HCT116 (cell line): Measurements from ENCODE around the gene TIMM44. TPM values are rescaled to one million over a fixed set of nuclear protein-coding genes. Genes with fewer than 3 reads are reported as not detected.

Experiments used
- ATAC-seq: fragments of 200-7000 bp; cut with Tn5 transposase; 2 replicates; pipeline ENCODE4 v1.9.1; 2020; ENCODE audit warnings: mild to moderate bottlenecking, moderate library complexity
- BruUV-seq: library from RNA; stranded (reverse); fragments of 400-500 nt; replicated peaks from 2 replicates; lab custom pipeline; 2021; lab: Mats Ljungman, UMichigan
- CTCF ChIA-PET: fragments of 300-600 bp; sonication (Branson Sonifier 250); formaldehyde crosslinking; loops from one replicate; lab custom pipeline; 2021; ENCODE audit warnings: antibody characterized with exemption; lab: Charles Lee
- POLR2A ChIA-PET: fragments of 300-600, 350-600 bp; sonication (Branson Sonifier 250); formaldehyde crosslinking; loops from one replicate; lab custom pipeline; 2021; ENCODE audit warnings: antibody characterized with exemption; lab: Charles Lee
- RAD21 ChIA-PET, 2 experiments: fragments of 300-600 bp; sonication (Branson Sonifier 250); formaldehyde crosslinking; loops; one replicate each; lab custom pipeline; 2023; ENCODE audit warnings: low total read pairs in 2 of 2; ENCODE audit not compliant: uncharacterized antibody in 2 of 2, unreplicated experiment in 2 of 2, low non-redundant PET in 1 of 2; lab: Charles Lee
- DNase-seq: peaks from one replicate; pipeline ENCODE4 v3.0.0-alpha.2; 2010; ENCODE audit warnings: low read depth, low spot score
- H2AFZ ChIP-seq: fragments of 200-600 bp; shearing (Covaris generic), sonication (generic); 2 replicates; pipeline ENCODE4 v1.6.1; 2017; ENCODE audit warnings: low read depth, mixed run types, mixed read lengths, antibody characterized with exemption, low read length; ENCODE audit not compliant: poor library complexity, severe bottlenecking
- H3K27ac ChIP-seq: 2 replicates; pipeline ENCODE4 v1.5.1; 2012; ENCODE audit warnings: low read depth, low read length
- H3K27me3 ChIP-seq: fragments of 200-600 bp; sonication (generic); 2 replicates; pipeline ENCODE4 v1.6.1; 2016; ENCODE audit warnings: mixed run types, low read length, mixed read lengths; ENCODE audit not compliant: insufficient read depth
- H3K36me3 ChIP-seq, 2 experiments: fragments of 200-500 bp in 1 of 2; fragments of 200-600 bp in 1 of 2; sonication (Bioruptor generic) in 1 of 2; sonication (generic) in 1 of 2; 2 replicates each; pipeline versions ENCODE4 v1.5.1 to v1.6.1; 2014 to 2016; ENCODE audit warnings: low read length in 2 of 2, inconsistent platforms in 1 of 2, mixed read lengths in 1 of 2, mixed run types in 1 of 2; ENCODE audit not compliant: insufficient read depth in 2 of 2, control insufficient read depth in 1 of 2
- H3K4me1 ChIP-seq, 2 experiments: fragments of 200-600 bp in 1 of 2; sonication (generic) in 1 of 2; 2 replicates each; pipeline versions ENCODE4 v1.5.1 to v1.6.1; 2012 to 2017; ENCODE audit warnings: low read length in 2 of 2, inconsistent platforms in 1 of 2, mild to moderate bottlenecking in 1 of 2, mixed read lengths in 1 of 2, mixed run types in 1 of 2, moderate library complexity in 1 of 2; ENCODE audit not compliant: insufficient read depth in 2 of 2, control insufficient read depth in 1 of 2
- H3K4me2 ChIP-seq: fragments of 200-600 bp; sonication (generic); 2 replicates; pipeline ENCODE4 v1.6.1; 2017; ENCODE audit warnings: mixed run types, low read length, mixed read lengths
- H3K4me3 ChIP-seq, 2 experiments: fragments of 200-600 bp in 1 of 2; sonication (generic) in 1 of 2; replicated peaks in 1 of 2; 2 replicates each; pipeline ENCODE4 v1.5.1; 2011 to 2016; ENCODE audit warnings: low read length in 2 of 2, control low read depth in 1 of 2, low read depth in 1 of 2, mild to moderate bottlenecking in 1 of 2, mixed read lengths in 1 of 2, mixed run types in 1 of 2
- H3K79me2 ChIP-seq: fragments of 200-600 bp; sonication (generic); 2 replicates; pipeline ENCODE4 v1.6.1; 2017; ENCODE audit warnings: mild to moderate bottlenecking, mixed run types, low read length, moderate library complexity, mixed read lengths; ENCODE audit not compliant: insufficient read depth
- H3K9ac ChIP-seq: fragments of 200-600 bp; sonication (generic); 2 replicates; pipeline ENCODE4 v1.6.1; 2016; ENCODE audit warnings: low read length, mixed read lengths
- H3K9me2 ChIP-seq: fragments of 200-600 bp; sonication (generic), shearing (Covaris generic); 2 replicates; pipeline ENCODE4 v1.6.1; 2017; ENCODE audit warnings: mixed run types, mild to moderate bottlenecking, moderate library complexity; ENCODE audit not compliant: insufficient read depth
- H3K9me3 ChIP-seq, 2 experiments: fragments of 200-500 bp in 1 of 2; fragments of 200-600 bp in 1 of 2; sonication (Bioruptor generic) in 1 of 2; sonication (generic) in 1 of 2; 2 replicates each; pipeline ENCODE4 v1.6.1; 2014 to 2017; ENCODE audit warnings: low read length in 2 of 2, mixed read lengths in 2 of 2, inconsistent platforms in 1 of 2, low read depth in 1 of 2, mild to moderate bottlenecking in 1 of 2, mixed run types in 1 of 2, moderate library complexity in 1 of 2; ENCODE audit not compliant: control insufficient read depth in 1 of 2, insufficient read depth in 1 of 2
- H4K20me1 ChIP-seq: fragments of 200-600 bp; sonication (generic), shearing (Covaris generic); 2 replicates; pipeline ENCODE4 v1.6.1; 2017; ENCODE audit warnings: mixed run types, mild to moderate bottlenecking, moderate library complexity; ENCODE audit not compliant: insufficient read depth
- CBX3 ChIP-seq: IDR thresholded peaks from 2 replicates; pipeline ENCODE4 v1.6.1; 2012; ENCODE audit warnings: low read depth
- CEBPB ChIP-seq: IDR thresholded peaks from 2 replicates; pipeline ENCODE4 v1.6.1; 2012; ENCODE audit warnings: low read depth
- CTCF ChIP-seq, 3 experiments: fragments of 200-600 bp in 1 of 3; sonication (generic) in 1 of 3; IDR thresholded peaks in 2 of 3; conservative IDR thresholded peaks in 1 of 3; 2 replicates each; pipeline ENCODE4 v1.5.1; 2012 to 2017; ENCODE audit warnings: low read depth in 2 of 3, low read length in 2 of 3, antibody characterized with exemption in 1 of 3, borderline replicate concordance in 1 of 3, control low read depth in 1 of 3, mild to moderate bottlenecking in 1 of 3, mixed read lengths in 1 of 3, mixed run types in 1 of 3, moderate library complexity in 1 of 3; ENCODE audit not compliant: insufficient read depth in 1 of 3
- EGR1 ChIP-seq: IDR thresholded peaks from 2 replicates; pipeline ENCODE4 v1.6.1; 2012; ENCODE audit warnings: low read depth
- ELF1 ChIP-seq: IDR thresholded peaks from 2 replicates; pipeline ENCODE4 v1.6.1; 2012; ENCODE audit warnings: low read depth, borderline replicate concordance
- EZH2phosphoT487 ChIP-seq: fragments of 200-600 bp; IDR thresholded peaks from 2 replicates; pipeline ENCODE4 v1.6.1; 2018; ENCODE audit warnings: antibody characterized with exemption, borderline replicate concordance
- FOSL1 ChIP-seq: IDR thresholded peaks from 2 replicates; pipeline ENCODE4 v1.6.1; 2012; ENCODE audit warnings: low read depth
- JUND ChIP-seq: IDR thresholded peaks from 2 replicates; pipeline ENCODE4 v1.6.1; 2012
- POLR2A ChIP-seq: IDR thresholded peaks from 2 replicates; pipeline ENCODE4 v1.7.0; 2011; ENCODE audit warnings: borderline replicate concordance; ENCODE audit not compliant: insufficient read depth, insufficient read length; ENCODE audit errors: extremely low read depth
- POLR2AphosphoS5 ChIP-seq: IDR thresholded peaks from 2 replicates; pipeline ENCODE4 v1.6.1; 2011; ENCODE audit warnings: mild to moderate bottlenecking, low read depth, low read length, moderate library complexity
- RAD21 ChIP-seq: IDR thresholded peaks from 2 replicates; pipeline ENCODE4 v1.6.1; 2012; ENCODE audit warnings: low read depth, mild to moderate bottlenecking
- REST ChIP-seq: IDR thresholded peaks from 2 replicates; pipeline ENCODE4 v1.6.1; 2012; ENCODE audit warnings: low read depth
- SIN3A ChIP-seq: IDR thresholded peaks from 2 replicates; pipeline ENCODE4 v1.6.1; 2012; ENCODE audit warnings: low read depth
- SP1 ChIP-seq: IDR thresholded peaks from 2 replicates; pipeline ENCODE4 v1.6.1; 2012; ENCODE audit warnings: low read depth
- YY1 ChIP-seq: IDR thresholded peaks from 2 replicates; pipeline ENCODE4 v1.6.1; 2011; ENCODE audit warnings: low read length, low read depth, moderate library complexity, mild to moderate bottlenecking; ENCODE audit not compliant: insufficient replicate concordance; ENCODE audit errors: extremely low read depth
- ZBTB33 ChIP-seq: IDR thresholded peaks from 2 replicates; pipeline ENCODE4 v1.6.1; 2011; ENCODE audit warnings: mild to moderate bottlenecking, low read length, moderate library complexity; ENCODE audit not compliant: insufficient replicate concordance; ENCODE audit errors: extremely low read depth
- ZNF274 ChIP-seq: fragments of 200-500 bp; sonication (Bioruptor generic); IDR thresholded peaks from 2 replicates; pipeline ENCODE4 v1.6.1; 2014; ENCODE audit warnings: mild to moderate bottlenecking, low read depth, low read length, inconsistent platforms
- intact Hi-C: fragments of 100-400 bp; cut with micrococcal nuclease; formaldehyde crosslinking; loops from 2 replicates; pipeline ENCODE4 v1.10.0; 2022
- total RNA-seq: library from RNA; stranded (reverse); gene quantifications from one replicate; pipeline ENCODE4 v1.2.1, GENCODE V29; 2021; ENCODE audit not compliant: unreplicated experiment
- TF ChIP-seq, protein P1 (sequence below): IDR thresholded peaks from 2 replicates; pipeline ENCODE4 v1.6.1; 2012

Gene TIMM44
- total RNA-seq, 1 experiment from 2014 or later: 136 TPM

- H3K4me2 ChIP-seq: peak within 1 kb of the TSS; percentile 97
- no peaks in the 10 kb centered on the region for H4K20me1 ChIP-seq
- peak; percentile 98 for DNase-seq
- CTCF ChIA-PET: interaction anchor here (0.7 to 1.2 kb wide), 12 partner anchors 10 to 610 kb away, joined by 3 to 18 read pairs (median 4); partner anchors contain the start of genes SNAPC2 and ZNF414
- intact Hi-C loops: loop anchor here (2.0 kb wide), 1 partner anchor 15 kb away; the partner anchor contains the start of gene LRRC8E
- ATAC-seq: peak; percentile 85
- POLR2A ChIA-PET: interaction anchor here (0.6 to 2.1 kb wide), 5 partner anchors 14 to 34 kb away, joined by 3 to 11 read pairs (median 8); partner anchors contain the start of genes LRRC8E and SNAPC2
- peaks cover 0 to 9% of the 10 kb centered on the region in 2 experiments; a peak in 2 of 4 replicates for H3K36me3 ChIP-seq
- H3K4me1 ChIP-seq: peaks cover 3 to 30% of the 10 kb centered on the region in 2 experiments; a peak in 2 of 4 replicates
- no peaks in the 10 kb centered on the region for H3K9me3 ChIP-seq
- H3K9ac ChIP-seq: peak within 1 kb of the TSS; percentile 97
- peak within 1 kb of the TSS; percentile 75 to 97 for H3K4me3 ChIP-seq
- H2AFZ ChIP-seq: no peak within 1 kb of the TSS
- RAD21 ChIA-PET: interaction anchor here in 1 of 2 experiments (1.0 kb wide), 1 partner anchor 35 kb away, joined by 4 read pairs; no protein-coding TSS in a partner anchor
- peak within 1 kb of the TSS; percentile 92 for H3K27ac ChIP-seq
- H3K9me2 ChIP-seq: no peaks in the 10 kb centered on the region
- H3K79me2 ChIP-seq: peaks cover 54% of the 10 kb centered on the region
- H3K27me3 ChIP-seq: no peaks in the 10 kb centered on the region
- no TSS peak for BruUV-seq
- TF ChIP-seq ELF1 (no peak), ZBTB33 (no peak), POLR2AphosphoS5 (peak; percentile 98), CBX3 (no peak), SP1 (no peak; the same call in 1 of the 2 replicates), CTCF (IDR thresholded peaks at IDR 0.05 in 2 of 3, conservative IDR thresholded peaks at IDR 0.05 in 1 of 3; ENCODE audit: borderline replicate concordance in 1 of 3, insufficient read depth in 1 of 3, low read depth in 2 of 3, low read length in 2 of 3) (peak; percentile 25 to 95 (median 55); a peak in 5 of 6 replicates), JUND (no peak), EZH2phosphoT487 (no peak), FOSL1 (no peak), POLR2A (peak; percentile 97), CEBPB (no peak), RAD21 (no peak; the same call in none of the 2 replicates), REST (no peak), SIN3A (no peak), EGR1 (peak; percentile 28; the same call in 1 of the 2 replicates), ZNF274 (no peak), YY1 (peak; percentile 71)
- TF ChIP-seq, protein P1, sequence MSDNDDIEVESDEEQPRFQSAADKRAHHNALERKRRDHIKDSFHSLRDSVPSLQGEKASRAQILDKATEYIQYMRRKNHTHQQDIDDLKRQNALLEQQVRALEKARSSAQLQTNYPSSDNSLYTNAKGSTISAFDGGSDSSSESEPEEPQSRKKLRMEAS: peak; percentile 99
Measured at GRCh38 chr19:7903244-7904073, 40.0 kb downstream of the TIMM44 start, which contains the start of gene MAP2K7. Gene MAP2K7, plus strand, starts transcription at chr19:7903877. Its CDS starts 68 bp downstream, at chr19:7903945.
